ENCODE data around the gene TIGD6.

DNA sequence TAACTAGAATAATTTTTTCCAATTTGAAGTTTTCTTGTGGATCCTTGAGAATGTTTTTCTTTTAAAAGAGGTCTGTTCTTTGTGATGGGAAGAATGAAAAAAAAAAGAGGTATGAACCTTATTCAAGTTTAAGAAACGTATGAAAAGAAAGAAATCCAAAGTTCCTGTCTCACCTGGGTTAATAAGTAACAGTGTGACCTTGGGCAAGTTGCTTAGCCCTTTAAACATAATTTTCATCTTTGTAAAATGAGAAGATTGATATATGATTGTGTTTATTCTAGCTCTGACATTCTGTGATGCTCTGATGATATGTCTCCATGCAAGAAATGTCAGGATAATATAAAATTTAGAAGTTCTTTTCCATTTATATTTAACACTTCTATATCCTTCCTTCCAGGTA is 20.6 kb downstream of the TIGD6 start:
- no peak for TF ChIP-seq EZH2phosphoT487 (IDR thresholded peaks at IDR 0.05)
- TF ChIP-seq, protein P1, sequence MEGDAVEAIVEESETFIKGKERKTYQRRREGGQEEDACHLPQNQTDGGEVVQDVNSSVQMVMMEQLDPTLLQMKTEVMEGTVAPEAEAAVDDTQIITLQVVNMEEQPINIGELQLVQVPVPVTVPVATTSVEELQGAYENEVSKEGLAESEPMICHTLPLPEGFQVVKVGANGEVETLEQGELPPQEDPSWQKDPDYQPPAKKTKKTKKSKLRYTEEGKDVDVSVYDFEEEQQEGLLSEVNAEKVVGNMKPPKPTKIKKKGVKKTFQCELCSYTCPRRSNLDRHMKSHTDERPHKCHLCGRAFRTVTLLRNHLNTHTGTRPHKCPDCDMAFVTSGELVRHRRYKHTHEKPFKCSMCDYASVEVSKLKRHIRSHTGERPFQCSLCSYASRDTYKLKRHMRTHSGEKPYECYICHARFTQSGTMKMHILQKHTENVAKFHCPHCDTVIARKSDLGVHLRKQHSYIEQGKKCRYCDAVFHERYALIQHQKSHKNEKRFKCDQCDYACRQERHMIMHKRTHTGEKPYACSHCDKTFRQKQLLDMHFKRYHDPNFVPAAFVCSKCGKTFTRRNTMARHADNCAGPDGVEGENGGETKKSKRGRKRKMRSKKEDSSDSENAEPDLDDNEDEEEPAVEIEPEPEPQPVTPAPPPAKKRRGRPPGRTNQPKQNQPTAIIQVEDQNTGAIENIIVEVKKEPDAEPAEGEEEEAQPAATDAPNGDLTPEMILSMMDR (IDR thresholded peaks at IDR 0.05) = no peak
- TF ChIP-seq EZH2 (IDR thresholded peaks at IDR 0.05) = no peak

All from neural progenitor cell (in vitro differentiated cells).